Parathyroid adenoma (tissue), 2 donors: ENCODE data around the gene CCDC188.

Source experiments
- H2AFZ ChIP-seq: fragments of 300-600 bp; sonication (generic); one replicate; pipeline ENCODE4 v1.7.0; 2017; ENCODE audit warnings: antibody characterized with exemption, mild to moderate bottlenecking
- H3K27ac ChIP-seq: fragments of 300-600 bp; sonication (generic); one replicate; pipeline ENCODE4 v1.7.0; 2017
- H3K27me3 ChIP-seq: fragments of 300-600 bp; sonication (generic); one replicate; pipeline ENCODE4 v1.7.0; 2017; ENCODE audit warnings: low read length; ENCODE audit not compliant: control insufficient read depth, insufficient read depth
- H3K36me3 ChIP-seq: fragments of 300-600 bp; sonication (generic); one replicate; pipeline ENCODE4 v1.7.0; 2017; ENCODE audit warnings: low read length; ENCODE audit not compliant: control insufficient read depth, insufficient read depth
- H3K4me1 ChIP-seq: fragments of 300-600 bp; sonication (generic); one replicate; pipeline ENCODE4 v1.7.0; 2017; ENCODE audit warnings: control low read depth
- H3K4me2 ChIP-seq: fragments of 300-600 bp; sonication (generic); one replicate; pipeline ENCODE4 v1.7.0; 2017; ENCODE audit warnings: low read length
- H3K4me3 ChIP-seq: fragments of 300-600 bp; sonication (generic); one replicate; pipeline ENCODE4 v1.7.0; 2017; ENCODE audit warnings: low read depth, low read length
- H3K79me2 ChIP-seq: fragments of 300-600 bp; sonication (generic); one replicate; pipeline ENCODE4 v1.7.0; 2017; ENCODE audit warnings: control low read depth
- H3K9ac ChIP-seq: fragments of 300-600 bp; sonication (generic); one replicate; pipeline ENCODE4 v1.7.0; 2017; ENCODE audit warnings: mild to moderate bottlenecking
- H3K9me3 ChIP-seq: fragments of 300-600 bp; sonication (generic); one replicate; pipeline ENCODE4 v1.7.0; 2017; ENCODE audit warnings: low read length; ENCODE audit not compliant: control insufficient read depth
- TF ChIP-seq, protein P1 (sequence below): fragments of 300-600 bp; sonication (generic); IDR thresholded peaks from one replicate; pipeline ENCODE4 v1.7.0; 2017; ENCODE audit warnings: antibody characterized with exemption, mild to moderate bottlenecking
- donor health status: primary hyperparathyroidism.

The CCDC188 gene

DNA sequence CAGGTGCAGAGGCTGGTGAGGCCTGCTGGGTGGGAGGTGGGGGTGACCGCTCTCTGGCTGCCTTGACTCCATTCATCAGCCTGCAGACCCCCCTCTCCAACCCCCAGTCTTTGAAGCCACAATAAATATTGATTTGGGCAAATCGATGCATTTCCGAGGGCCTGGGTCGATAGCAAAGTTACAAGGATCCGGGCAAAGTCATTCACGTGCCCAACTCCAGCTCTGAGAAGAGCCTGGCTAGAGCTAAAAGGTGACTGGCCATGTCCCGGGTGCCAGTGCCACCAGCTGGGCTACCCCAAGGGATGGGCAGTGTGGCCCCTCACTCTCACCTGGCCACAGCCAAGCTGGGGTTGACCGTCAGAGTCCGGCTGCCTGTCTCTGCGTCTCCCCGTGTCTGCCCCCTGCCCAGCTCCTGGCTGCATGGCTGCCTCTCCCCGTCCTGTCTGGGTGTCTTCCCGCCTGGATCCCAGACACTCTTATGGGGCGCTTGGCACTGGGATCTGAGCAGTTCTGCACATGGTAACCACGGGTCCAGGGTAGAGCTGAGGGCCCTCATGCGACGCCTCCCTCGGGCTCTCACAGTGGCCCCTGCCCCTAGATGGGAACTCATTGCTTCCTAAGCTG, 46.7 kb upstream of the CCDC188 start:
- no peaks in the 10 kb centered on the region for H3K9me3 ChIP-seq
- H3K9ac ChIP-seq = no peak overlapping the region
- H3K79me2 ChIP-seq = no peaks in the 10 kb centered on the region
- TF ChIP-seq, protein P1, sequence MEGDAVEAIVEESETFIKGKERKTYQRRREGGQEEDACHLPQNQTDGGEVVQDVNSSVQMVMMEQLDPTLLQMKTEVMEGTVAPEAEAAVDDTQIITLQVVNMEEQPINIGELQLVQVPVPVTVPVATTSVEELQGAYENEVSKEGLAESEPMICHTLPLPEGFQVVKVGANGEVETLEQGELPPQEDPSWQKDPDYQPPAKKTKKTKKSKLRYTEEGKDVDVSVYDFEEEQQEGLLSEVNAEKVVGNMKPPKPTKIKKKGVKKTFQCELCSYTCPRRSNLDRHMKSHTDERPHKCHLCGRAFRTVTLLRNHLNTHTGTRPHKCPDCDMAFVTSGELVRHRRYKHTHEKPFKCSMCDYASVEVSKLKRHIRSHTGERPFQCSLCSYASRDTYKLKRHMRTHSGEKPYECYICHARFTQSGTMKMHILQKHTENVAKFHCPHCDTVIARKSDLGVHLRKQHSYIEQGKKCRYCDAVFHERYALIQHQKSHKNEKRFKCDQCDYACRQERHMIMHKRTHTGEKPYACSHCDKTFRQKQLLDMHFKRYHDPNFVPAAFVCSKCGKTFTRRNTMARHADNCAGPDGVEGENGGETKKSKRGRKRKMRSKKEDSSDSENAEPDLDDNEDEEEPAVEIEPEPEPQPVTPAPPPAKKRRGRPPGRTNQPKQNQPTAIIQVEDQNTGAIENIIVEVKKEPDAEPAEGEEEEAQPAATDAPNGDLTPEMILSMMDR = no peak
- no peaks in the 10 kb centered on the region for H3K36me3 ChIP-seq
- H3K4me2 ChIP-seq = no peak overlapping the region
- no peaks in the 10 kb centered on the region for H3K27me3 ChIP-seq
- H3K27ac ChIP-seq = no peak overlapping the region
- no peak overlapping the region for H3K4me3 ChIP-seq
- no peak overlapping the region for H2AFZ ChIP-seq
- no peaks in the 10 kb centered on the region for H3K4me1 ChIP-seq

GRCh38 chr22:20196094-20196842, 45.4 kb upstream of the CCDC188 start:
- H3K9ac ChIP-seq = no peak overlapping the region
- H3K79me2 ChIP-seq = no peaks in the 10 kb centered on the region
- no peaks in the 10 kb centered on the region for H3K27me3 ChIP-seq
- H3K4me3 ChIP-seq = no peak overlapping the region
- H3K36me3 ChIP-seq = no peaks in the 10 kb centered on the region
- no peak overlapping the region for H3K4me2 ChIP-seq
- no peak overlapping the region for H2AFZ ChIP-seq
- no peaks in the 10 kb centered on the region for H3K4me1 ChIP-seq
- H3K27ac ChIP-seq = no peak overlapping the region
- H3K9me3 ChIP-seq = no peaks in the 10 kb centered on the region
- TF ChIP-seq, protein P1 = no peak

- Histone ChIP-seq H3K9me3 (no peaks in the 10 kb centered on the region), H3K4me2 (no peak overlapping the region), H3K4me1 (no peaks in the 10 kb centered on the region), H3K27me3 (no peaks in the 10 kb centered on the region), H3K36me3 (no peaks in the 10 kb centered on the region), H2AFZ (no peak overlapping the region), H3K4me3 (no peak overlapping the region), H3K79me2 (no peaks in the 10 kb centered on the region), H3K9ac (no peak overlapping the region), H3K27ac (no peak overlapping the region)
- TF ChIP-seq, protein P1 = no peak
Observed at GRCh38 chr22:20194681-20195593, 44.1 kb upstream of the CCDC188 start.

- H3K27ac ChIP-seq = no peak overlapping the region
- TF ChIP-seq, protein P1 = no peak
- no peaks in the 10 kb centered on the region for H3K4me1 ChIP-seq
- H3K79me2 ChIP-seq = no peaks in the 10 kb centered on the region
- no peak overlapping the region for H3K4me2 ChIP-seq
- no peaks in the 10 kb centered on the region for H3K9me3 ChIP-seq
- H2AFZ ChIP-seq = no peak overlapping the region
- no peaks in the 10 kb centered on the region for H3K27me3 ChIP-seq
- no peaks in the 10 kb centered on the region for H3K36me3 ChIP-seq
- no peak overlapping the region for H3K9ac ChIP-seq
- no peak overlapping the region for H3K4me3 ChIP-seq
Observed at GRCh38 chr22:20193761-20194494, 43.1 kb upstream of the CCDC188 start.
